Right lobe of liver (tissue), 4 donors: ENCODE data around the gene JMJD4.

Experiments
- CTCF ChIP-seq, 4 donors: fragments of 200-600 bp in 3 of 4; fragments of 450-650 bp in 1 of 4; IDR thresholded peaks; one replicate each; pipeline versions ENCODE4 v1.5.1 to v1.8.0; 2016 to 2022; ENCODE audit warnings: antibody characterized with exemption in 4 of 4, mild to moderate bottlenecking in 2 of 4
- POLR2A ChIP-seq: fragments of 450-650 bp; IDR thresholded peaks from one replicate; pipeline ENCODE4 v1.6.1; 2017; ENCODE audit warnings: antibody characterized with exemption, mild to moderate bottlenecking
- donor health status: DM: no; HTN: no; CAD: no.
- donor health status: DM: no; HTN: no; CAD: no.
- donor health status: DM: no; HTN: yes; CAD: no.

- TF ChIP-seq POLR2A (no peak), CTCF (IDR thresholded peaks at IDR 0.05) (no peak)
These were observed 35.7 kb upstream of the JMJD4 start for GRCh38 chr1:227770812-227771211.
